ENCODE results near the gene SMAD4. TPM values are rescaled to one million over a fixed set of nuclear protein-coding genes. Genes with fewer than 3 reads are reported as not detected.
A peak's percentile ranks its signal among the peaks of the same experiment; 100 is the strongest.

The SMAD4 gene
- polyA plus RNA-seq, 3 donors: 21.0 to 34.0 (median 29.1) TPM

GRCh38 chr18:51133580-51134160 is 103.7 kb downstream of the SMAD4 start:
- Histone ChIP-seq H3K27ac (ENCODE audit: low read depth in 1 of 2, low read length in 2 of 2) (no peak overlapping the region), H3K9ac (ENCODE audit: insufficient read depth, low read length, poor library complexity, severe bottlenecking) (no peak overlapping the region), H3K79me2 (ENCODE audit: insufficient read depth, low read length) (no peaks in the 10 kb centered on the region), H3K4me3 (replicated peaks in 1 of 3; ENCODE audit: low read depth in 2 of 3, low read length in 3 of 3) (no peak overlapping the region), H4K20me1 (ENCODE audit: insufficient read depth, low read length) (no peaks in the 10 kb centered on the region), H3K36me3 (replicated peaks in 1 of 2; ENCODE audit: control insufficient read depth in 1 of 2, insufficient read depth in 2 of 2, low read length in 2 of 2) (no peaks in the 10 kb centered on the region), H3K4me2 (replicated peaks; ENCODE audit: extremely low read depth, low read length, poor library complexity, severe bottlenecking) (no peak overlapping the region), H3K4me1 (ENCODE audit: control insufficient read depth in 1 of 2, insufficient read depth in 2 of 2, low read length in 2 of 2) (no peaks in the 10 kb centered on the region), H3K9me3 (replicated peaks in 1 of 2; ENCODE audit: control insufficient read depth in 1 of 2, insufficient read depth in 1 of 2, low read length in 2 of 2) (peaks cover 0 to 4% of the 10 kb centered on the region in 2 donors), H3K27me3 (ENCODE audit: control insufficient read depth in 2 of 2, insufficient read depth in 2 of 2, low read length in 2 of 2) (no peaks in the 10 kb centered on the region), H2AFZ (ENCODE audit: insufficient read depth, low read depth, low read length, poor library complexity, severe bottlenecking) (no peak overlapping the region)
- 94% methylated on average over 6 of the region's 12 CpGs for WGBS (ENCODE audit: insufficient coverage)
- no peak for DNase-seq
- H3K27me3 Mint-ChIP-seq (ENCODE audit: low read depth in 3 of 3): peaks cover 0 to 3% (median 0%) of the 10 kb centered on the region in 3 donors
- no peak overlapping the region for H3K4me3 Mint-ChIP-seq
- H3K9me3 Mint-ChIP-seq: peaks cover 0 to 4% (median 2%) of the 10 kb centered on the region in 7 donors
- peak overlapping the region in 1 of 7 donors; percentile 68 for H3K27ac Mint-ChIP-seq
- no peaks in the 10 kb centered on the region for H3K4me1 Mint-ChIP-seq
- intact Hi-C loops (cut with micrococcal nuclease): no loop called here
- TF ChIP-seq CTCF (IDR thresholded peaks at IDR 0.05): no peak
- no peaks in the 10 kb centered on the region for H3K36me3 Mint-ChIP-seq

Other genes starting within 250 kb of the SMAD4 start
- under 1 TPM in 1 of 3 donors, not detected in 2; 0.01 TPM for gene MRO, start 210.2 kb upstream of the SMAD4 start, polyA plus RNA-seq
- gene ME2, start 151.1 kb upstream of the SMAD4 start, polyA plus RNA-seq: 10 to 100 TPM; 48.7 to 93.8 (median 71.7) TPM
- 10 to 100 TPM in 1 of 3 donors, 1 to 10 TPM in 2; 2.6 to 11.5 (median 4.5) TPM for gene ELAC1, start 62.2 kb upstream of the SMAD4 start, polyA plus RNA-seq
- 10 to 100 TPM in 1 of 3 donors, 1 to 10 TPM in 2; 2.3 to 41.3 (median 5.2) TPM for gene MEX3C, start 167.5 kb downstream of the SMAD4 start, polyA plus RNA-seq